C4-2B (cell line): ENCODE measurements around the gene CCDC51.

Experiments
- ZFX ChIP-seq: fragments of 450-650 bp; IDR thresholded peaks from 2 replicates; pipeline ENCODE4 v1.6.1; 2017
- TF ChIP-seq, protein P1 (sequence below): fragments of 450-650 bp; conservative IDR thresholded peaks from 2 replicates; pipeline ENCODE4 v1.5.1; 2017; ENCODE audit warnings: mild to moderate bottlenecking

DNA sequence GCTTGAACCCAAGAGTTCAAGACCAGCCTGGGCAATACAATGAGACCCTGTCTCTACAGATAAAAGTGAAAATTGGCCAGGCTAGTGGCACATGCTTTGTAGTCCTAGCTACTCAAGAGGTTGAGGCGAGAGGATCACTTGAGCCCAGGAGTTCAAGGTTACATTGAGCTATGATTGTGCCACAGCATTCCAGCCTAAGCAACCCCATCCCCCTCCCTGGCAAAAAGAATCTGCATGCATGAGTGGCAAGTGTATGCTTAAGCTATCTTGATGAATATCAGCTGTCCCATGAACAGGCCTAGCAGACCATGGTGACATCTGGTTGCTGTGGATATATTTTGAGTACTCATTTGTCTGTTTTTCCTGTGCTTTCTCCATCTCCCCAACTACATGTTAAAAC is 11.4 kb upstream of the CCDC51 start:
- TF ChIP-seq, protein P1, sequence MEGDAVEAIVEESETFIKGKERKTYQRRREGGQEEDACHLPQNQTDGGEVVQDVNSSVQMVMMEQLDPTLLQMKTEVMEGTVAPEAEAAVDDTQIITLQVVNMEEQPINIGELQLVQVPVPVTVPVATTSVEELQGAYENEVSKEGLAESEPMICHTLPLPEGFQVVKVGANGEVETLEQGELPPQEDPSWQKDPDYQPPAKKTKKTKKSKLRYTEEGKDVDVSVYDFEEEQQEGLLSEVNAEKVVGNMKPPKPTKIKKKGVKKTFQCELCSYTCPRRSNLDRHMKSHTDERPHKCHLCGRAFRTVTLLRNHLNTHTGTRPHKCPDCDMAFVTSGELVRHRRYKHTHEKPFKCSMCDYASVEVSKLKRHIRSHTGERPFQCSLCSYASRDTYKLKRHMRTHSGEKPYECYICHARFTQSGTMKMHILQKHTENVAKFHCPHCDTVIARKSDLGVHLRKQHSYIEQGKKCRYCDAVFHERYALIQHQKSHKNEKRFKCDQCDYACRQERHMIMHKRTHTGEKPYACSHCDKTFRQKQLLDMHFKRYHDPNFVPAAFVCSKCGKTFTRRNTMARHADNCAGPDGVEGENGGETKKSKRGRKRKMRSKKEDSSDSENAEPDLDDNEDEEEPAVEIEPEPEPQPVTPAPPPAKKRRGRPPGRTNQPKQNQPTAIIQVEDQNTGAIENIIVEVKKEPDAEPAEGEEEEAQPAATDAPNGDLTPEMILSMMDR, result no peak
- no peak for TF ChIP-seq ZFX
